CD4-positive, alpha-beta T cell treated with Interleukin-17A for 4 hours (primary cell): ENCODE data around the gene S100PBP.

Experiments
- DNase-seq: peaks from one replicate; pipeline ENCODE4 v3.0.0-alpha.2; 2020; ENCODE audit warnings: mixed read lengths

Gene S100PBP

DNA sequence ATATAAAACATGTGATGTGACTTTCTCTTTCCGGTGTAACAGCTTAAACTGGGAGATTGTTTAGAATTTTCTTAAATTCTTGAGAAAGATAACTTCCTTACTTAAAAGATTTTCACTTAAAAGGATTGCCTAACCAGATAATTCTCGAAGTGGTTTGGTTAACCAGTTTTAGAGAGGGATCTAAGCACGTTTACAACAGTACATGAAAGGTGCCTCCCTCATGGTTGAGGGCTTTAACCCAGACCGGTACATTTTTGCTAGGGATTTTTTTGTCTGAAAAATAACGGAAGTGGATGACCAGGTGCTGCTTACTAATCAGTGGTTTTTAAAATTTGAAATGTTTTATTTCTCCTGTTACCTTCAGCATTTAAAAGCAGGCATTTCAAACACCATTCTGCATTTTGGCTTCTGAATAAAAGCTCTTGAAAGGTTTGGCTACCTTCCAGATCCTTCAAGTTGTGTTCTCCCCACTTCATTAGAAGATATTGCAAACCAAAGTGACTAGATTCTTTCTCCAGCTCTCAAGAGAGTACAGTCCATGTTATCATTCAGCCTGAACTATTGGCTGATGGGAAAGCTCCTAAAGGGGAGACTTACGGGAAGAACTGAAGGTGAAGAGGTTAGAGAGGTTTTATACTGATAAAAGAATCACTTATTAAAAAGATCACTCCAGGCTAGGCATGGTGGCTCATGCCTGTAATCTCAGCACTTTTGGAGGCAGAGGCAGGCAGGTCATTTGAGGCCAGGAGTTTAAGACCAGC is 12.8 kb downstream of the S100PBP start:
- no peak for DNase-seq

DNA sequence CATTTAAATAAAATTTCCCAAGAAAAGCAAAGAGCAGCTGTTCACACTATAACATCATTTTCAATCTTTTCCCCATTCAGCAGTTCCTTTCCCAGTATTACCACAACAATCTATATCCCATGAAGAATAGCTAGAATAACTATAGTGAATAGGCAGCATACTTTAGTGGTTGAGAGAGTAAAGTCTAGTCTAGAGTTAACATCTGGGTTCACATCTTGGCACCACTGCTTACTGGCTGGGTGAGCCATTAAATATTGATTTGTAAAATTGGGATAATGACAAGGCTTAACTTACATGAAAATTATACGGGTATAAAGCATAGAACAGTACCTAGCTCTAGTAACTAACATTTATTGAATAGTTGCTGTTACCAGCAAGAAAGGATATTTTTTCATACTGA is 14.4 kb downstream of the S100PBP start:
- no peak for DNase-seq

DNA sequence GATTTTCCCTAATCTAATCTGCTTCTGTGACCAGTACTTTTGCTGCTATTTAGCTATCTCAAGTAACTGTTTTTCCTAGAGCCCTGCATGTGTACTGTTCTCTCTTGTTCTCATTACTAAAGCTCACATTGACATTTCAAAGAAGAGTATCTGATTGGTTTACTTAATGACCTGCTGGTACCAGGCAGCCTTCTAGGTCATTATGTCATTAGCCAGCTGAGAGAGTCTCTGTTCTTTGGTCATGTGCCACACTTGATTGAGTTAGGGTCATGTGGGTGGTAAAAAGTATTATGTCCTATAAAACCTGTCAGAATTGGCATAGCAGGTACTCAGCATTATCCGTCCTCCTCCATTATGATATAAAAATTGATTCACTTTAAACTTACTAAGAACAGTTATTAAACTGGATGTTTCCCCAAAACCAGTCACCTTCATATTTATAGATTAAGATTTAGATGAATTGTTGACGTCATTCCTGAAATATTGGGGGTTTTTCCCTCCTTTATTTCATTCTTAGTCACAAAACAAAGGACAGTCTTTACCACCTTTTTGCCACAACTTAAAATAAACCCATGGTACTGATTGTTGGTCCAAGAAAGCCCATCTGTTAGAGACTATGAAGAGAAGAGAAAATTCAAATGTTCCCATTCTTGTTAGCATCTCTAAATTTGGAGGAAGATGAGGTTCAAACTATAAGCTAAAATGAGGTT is 31.1 kb downstream of the S100PBP start:
- no peak for DNase-seq

DNA sequence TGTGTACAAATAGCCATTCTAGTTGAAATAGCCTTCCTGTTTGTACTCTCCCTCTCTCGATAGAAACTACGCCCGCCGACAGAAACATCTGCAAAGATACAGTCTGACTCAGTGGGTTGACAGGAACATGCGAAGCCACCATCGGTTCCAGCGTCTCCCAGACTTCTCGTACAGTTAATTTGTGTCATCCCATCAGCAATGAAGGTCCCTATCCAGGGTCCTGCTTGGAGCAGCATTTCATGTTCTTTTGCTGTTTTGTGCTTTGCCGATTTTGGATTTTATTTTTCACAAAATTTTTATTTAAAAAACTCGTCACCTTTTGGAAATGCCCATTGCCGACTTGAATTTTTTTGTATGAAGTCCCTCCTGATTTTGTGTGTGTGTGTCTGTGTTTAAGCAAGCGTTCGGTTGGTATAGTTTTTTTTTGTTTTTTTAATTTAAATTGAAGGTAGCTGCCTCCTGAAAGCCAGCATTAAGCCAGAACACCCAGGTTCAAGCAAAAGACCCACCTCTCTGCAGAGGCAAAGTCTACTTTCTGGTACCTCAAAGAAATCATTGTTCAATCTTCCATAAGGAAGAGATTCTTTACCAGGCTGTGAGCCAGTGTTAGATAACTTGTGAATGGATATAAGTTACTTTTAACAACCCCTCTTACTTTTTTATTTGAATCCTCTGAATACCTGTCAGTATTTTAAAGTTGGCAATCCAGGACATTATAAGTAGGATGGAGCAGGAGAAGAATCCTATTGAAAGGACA is 38.6 kb downstream of the S100PBP start:
- no peak for DNase-seq

DNA sequence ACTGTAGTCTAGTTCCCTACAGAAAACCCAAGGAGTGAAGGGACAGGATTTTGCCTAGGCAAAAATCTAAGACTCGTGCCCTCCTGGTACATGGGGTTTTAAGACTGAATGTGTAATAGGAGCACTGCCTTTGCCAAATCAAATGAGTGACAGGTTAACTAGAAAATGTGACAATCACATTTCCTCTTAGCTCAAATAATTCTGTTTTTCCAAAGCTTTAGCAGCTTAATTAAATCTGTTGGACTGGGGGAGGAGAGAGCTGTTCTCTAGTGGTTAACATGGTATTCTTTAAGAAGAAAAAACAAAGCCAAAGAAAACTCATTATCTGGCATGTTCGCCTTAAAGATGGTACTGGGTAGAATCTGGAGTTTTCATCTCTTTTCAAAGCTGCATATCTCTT is 40.7 kb downstream of the S100PBP start:
- no peak for DNase-seq

DNA sequence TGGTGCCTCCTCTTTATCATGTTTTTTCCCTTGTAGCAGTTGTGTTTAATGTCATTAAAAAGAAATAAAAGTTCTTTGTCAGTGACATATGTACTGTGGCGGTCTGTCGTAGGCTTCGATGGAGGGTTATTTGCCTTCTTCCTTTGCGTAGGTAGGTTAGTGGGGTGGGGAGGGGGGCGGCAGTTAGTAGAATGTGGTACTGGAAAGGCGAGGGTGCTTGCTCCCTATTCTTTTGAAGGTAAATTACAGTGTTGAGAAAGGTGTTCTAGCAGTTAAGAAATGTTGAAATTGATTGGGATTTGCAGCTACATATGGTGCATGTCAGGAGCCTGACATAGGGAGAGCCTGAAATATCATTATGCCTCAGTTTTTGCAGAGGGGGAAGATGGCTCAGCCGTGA is 41.3 kb downstream of the S100PBP start:
- no peak for DNase-seq

DNA sequence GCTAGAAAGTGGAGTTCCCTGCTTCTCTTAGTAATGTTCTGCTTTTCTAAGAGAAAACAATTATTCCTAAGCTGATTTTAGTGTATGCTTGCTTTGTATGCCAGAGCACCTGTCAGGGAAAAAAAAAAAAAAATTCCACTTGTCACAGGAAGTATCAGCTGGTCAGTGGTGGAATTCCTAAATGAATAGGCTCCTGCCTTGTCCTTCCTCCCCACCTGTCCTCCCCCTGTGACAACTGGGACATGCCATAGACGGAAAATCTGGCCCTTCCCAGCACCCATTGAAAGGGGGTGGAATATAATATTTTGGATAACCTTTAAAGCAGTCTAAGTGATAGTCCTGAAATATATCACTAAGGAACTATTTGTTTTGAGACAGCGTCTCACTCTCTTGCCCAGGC is 42.5 kb downstream of the S100PBP start:
- no peak for DNase-seq

DNA sequence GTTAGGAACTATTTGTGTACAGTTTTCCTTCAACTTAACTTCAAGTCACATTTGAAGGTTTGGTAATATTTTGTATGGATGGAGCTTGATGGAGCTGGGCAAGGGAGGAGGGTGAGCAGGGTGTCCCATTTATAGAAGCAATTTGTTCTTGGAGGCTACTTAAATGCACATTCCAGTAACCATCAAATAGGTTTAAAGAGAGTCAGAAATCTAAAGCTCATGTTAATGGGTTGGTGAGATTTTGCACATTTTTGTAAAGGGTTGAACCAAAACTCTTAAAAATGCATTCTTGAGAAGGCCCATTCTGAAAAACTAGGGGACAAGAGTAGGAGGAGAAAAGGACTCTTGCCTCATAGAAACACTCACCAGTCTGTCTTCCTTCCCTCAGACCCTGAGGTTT is 43.1 kb downstream of the S100PBP start:
- DNase-seq, result no peak

DNA sequence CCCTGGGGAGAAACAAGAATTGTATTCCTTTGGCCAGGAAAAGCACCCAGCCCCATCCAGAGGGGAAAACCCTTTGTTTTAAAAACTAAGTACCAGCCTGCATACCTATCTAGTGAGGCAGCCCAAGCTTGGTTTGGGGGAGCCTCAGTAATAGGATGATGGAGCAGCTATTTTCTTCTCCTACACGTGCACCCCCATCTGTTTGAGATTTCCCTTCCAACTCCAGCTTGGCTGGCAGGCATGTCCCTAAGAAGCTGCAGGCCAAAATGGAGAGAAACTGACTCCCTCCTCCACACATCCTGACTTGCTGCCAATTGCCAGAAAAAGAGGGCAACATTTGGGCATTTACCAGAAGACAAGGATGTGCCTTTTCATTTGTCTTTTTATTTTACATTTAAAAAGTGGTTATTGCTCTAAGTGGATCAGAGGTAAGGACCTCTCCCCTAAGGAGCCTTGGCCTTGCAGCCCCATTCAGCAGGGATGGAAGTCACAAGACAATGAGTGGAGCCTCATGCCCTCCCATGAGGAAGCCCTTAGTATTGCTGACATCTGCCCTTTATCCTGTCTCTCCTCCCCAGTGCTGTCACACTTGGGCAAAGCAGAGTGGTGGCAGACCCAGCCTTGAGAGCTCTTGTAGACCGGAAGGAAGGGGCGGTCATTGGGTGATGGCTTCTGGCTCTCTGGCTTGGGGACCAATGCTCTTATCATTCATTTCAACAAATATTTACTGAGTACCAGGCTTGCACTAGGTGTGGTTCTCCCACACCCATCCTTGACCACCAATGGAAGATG is 44.6 kb downstream of the S100PBP start:
- DNase-seq, result no peak

DNA sequence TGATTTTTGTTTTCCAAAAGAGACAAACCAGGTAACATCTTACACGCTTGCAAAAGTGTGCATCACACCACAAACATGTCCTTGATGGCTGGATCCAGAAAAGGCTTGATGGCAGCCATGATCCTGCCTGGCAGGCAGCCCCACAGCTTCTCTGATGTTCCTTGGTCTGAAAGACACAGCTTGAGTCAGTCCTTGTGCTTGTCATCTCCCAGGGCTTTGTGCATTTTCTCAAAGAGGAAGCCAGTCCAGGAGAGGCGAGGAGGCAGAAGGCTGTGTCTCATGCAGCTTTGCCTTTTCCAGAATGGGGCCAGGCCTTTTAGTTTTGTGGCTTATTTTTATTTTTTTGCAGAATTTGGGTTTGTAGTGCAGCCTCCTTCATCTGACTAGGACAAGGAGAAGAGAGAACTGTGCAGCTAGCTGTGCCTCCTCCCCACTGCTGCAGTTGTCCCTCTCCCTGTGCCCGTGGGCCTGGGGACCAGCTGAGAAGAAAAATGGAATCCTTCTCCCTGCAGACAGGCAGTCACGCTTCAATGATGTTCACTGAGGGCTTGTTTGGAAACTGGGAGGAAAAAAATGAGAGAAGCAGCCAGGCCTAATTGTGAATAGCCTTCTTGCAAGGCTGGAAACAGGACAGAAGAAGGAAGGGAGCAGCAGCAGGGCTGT is 45.9 kb downstream of the S100PBP start:
- DNase-seq, result no peak

DNA sequence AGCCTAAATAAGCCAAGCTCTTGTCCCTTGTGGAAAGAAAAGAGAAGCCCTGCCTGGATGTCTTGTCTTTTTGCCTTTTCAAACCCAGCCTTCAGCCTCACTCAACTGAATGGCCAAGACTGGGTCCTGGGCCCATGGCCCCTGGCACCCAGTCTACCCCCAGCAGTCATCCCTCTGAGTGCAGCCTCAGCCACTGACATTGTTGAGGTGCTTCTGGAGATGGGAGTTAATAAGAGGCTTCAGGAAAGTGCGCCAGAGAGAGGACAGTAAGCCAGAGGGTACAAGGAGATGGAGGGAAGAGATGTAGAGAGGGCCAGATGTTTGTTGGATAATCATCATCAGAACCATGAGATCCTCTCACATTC is 46.4 kb downstream of the S100PBP start:
- DNase-seq, result no peak

DNA sequence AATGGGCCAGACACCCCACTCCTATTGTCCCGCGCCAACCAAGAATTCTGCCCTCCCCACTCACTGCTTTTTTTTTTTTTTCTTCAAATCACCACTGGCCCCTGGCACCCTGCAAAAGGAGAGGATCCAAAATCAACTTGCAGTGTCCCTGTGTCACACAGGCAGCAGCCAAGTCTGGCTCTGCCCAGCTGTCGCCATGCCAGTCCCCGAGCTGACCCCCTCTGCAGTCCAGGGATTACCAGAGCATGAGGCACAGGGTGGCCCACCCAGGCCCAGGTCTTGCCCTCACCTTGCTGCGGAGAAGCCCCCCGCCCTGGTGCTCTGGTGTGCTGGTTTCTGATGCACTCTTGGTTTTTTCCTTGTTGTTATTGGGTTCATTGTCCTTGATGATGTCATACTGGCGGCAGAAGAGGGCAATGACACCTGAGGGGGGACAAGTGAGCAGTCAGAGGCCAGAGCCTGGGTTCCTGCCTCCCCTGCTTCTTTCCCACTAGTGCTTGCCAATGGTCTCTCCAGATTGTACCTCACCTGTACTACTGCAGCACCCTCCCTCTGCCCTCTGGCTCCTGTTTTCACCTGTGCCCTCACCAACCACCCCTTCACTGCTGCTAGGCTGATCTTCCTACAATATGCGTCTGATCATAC is 47.0 kb downstream of the S100PBP start:
- no peak for DNase-seq

DNA sequence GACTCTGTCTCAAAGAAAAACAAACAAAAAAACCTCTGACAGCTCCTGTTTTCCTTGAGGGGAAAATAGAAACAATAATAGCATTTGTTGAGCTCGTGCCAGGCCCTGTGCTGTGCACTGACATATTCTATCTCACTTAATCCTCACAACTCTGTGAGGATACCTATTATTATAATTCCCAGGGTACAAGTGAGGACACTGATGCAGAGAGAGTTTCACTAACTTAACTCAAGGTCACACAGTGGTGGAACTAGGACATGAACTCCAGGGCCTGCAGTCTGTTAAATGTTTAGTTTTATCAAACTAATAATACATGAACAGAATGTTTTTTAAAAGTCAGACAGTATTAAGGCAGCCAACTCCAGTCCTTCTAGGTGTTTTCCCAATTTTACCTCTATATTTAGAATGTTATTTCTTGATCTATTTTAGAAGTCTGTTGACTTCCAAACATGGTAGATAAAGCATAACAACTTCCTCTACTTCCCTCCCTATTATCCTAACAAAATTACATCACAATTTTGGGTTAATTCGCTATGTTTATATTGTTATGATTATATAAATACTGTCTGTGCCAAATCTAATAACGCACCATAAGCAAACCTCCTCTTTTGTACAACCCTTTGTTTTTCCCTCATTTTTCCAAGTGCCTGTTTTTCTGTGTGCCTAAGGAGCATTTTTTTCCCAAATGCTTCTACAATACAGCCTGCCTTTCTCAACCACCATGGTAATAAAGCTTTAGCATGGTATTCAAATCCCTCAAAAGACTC is 48.4 kb downstream of the S100PBP start:
- no peak for DNase-seq

DNA sequence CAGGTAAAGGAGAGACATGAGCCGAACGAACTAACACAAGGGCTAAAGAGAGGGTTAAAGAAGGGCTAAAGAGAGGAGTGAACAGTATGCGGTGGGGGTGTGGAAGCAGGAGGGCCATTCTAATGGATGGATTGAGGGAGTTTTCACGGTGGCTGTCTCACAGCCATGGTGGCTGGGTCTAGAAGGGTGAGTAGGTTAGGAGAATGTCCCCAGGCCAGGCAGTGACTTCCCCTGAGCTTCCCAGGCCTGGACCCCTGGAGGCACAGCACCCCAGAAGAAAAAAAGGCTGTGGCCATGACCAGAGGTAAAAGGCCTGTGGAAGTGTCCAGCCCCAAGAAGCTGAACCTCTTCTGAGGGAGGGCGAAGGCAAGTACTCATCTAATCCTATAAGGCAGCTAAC is 49.7 kb downstream of the S100PBP start:
- DNase-seq, result no peak

DNA sequence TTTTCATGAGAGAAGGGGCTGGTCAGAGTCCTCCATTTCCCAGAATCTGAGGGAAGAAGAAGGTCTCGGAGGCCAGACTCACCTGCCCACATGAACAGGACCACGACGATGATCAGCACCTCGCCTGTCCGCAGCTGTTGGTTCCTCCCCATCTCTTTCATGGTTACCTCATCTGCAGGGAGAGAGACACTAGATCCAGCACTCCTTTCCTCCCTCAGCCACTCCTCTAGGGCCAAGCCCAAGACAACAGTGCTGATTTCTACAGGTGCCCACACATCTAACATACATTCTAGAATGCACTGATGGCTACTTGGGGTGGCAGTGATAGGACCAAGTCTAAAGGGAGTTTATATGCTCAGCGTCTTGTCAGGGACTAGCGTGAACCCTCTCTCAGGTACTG is 50.2 kb downstream of the S100PBP start:
- no peak for DNase-seq

DNA sequence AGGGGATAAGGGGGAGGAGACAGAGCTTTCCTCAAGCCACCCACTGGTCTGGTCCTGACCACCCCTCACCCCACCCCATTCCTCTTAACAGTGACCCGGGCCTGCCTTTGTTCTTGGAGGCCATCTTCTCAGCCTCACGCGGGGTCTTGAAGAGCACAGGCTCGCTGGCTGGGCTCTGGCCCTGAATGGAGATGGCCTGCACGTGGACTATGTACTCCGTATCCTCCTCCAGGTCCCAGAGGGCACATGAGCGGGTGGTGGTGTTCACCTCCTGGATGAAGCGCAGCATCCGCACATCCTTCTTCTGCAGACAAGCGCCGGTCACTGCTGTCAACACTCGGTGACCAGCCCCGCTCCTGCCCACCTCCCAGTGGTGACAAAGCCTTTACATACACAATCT is 50.6 kb downstream of the S100PBP start:
- no peak for DNase-seq

DNA sequence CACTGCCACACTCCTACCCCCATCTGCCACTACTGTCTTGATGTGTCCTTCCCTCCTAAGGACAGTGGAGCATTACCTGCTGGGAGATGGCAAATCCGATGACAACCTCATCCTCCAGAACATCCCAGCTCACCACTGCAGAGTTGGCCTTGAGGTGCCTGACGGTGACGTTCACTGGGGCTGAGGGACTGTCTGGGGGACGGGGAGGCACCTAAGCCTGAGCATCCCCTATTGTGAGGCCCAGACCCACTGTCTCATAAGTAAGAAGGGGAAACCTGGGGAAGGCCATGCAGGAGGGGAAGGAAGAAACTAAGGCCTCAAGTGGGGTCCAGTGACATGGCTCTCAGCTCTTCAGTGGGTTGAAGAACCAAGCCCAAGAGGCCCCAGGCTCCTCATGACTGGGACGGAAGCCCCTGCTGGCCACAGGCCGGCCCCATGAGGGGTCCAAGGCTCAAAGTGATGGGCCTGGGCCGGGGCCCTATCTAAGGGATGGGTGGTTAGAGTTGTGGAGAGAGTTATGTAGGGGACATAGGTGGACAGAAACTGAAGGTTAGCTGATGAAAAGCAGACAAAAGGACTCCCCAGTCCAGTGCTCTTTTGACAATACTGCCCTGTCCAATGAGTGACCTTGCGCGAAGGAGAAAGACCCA is 51.5 kb downstream of the S100PBP start:
- DNase-seq, result no peak

DNA sequence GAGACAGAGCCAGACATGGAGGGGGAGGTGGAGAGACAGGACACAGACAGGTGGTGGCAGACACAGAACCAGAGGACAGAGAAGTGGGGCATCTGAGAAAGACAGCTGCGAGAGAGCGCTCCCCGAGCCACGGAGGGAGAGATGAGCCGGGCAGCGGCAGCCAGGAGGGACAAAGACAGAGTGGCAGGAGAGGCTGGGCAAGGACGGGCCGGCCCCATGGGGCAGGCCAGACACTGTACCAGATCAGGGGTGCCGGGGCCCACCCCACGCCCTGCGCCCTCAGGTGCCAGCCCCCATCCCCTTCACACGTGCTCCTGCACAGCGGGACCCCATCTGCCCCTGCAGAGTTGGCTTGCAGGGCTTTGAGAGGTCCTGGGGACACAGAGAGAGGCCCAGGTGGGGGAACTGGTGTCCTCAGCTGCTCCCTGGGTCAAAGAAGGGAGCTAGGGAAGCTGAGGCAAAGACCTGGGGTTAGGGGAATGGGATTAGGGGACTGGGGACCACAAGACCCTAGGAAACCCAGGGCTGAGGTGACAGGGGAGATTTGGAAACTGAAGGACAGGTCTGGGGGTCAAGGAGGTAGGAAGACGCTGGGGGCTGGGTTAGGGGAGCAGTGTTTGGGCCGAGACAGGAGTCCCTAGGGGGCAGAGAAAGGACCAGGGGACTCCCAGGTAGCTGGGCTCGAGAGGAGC is 52.6 kb downstream of the S100PBP start:
- no peak for DNase-seq

DNA sequence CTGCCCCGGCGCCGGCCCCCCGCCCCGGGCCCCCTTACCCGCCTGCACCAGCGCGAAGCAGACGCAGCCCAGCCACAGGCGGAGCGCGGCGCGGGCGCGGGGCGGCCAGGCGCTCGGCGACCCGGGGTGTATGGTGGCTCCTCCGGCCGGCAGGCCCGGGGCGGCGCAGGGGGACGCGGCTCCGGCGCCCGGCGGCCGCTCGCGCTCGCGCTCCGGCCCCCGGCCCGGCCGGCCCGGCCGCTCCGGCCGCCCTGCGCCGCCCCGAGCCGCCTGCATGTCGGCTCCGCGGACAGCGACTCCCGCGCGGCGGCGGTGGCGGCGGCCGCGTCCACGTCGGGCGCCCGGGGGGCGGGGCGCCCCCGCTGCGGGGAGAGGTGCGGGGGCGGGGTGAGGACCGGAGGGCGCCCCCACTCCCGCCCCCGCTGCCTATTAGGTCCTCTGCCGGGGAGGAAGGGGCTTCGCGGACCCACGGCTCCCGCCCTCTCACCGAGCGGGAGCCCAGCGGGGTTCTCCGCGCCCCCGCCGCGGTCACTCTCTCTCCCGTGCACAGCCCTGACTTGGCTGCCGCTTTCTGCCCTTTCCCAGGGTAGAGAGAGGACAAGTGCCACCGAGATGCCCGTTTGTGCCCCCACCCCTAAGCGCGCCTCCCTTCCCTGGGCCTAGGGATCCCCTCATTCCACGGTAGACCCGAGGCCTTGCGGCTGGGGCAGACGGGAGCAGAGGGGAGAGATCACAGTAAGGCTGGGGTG is 53.3 kb downstream of the S100PBP start, which contains the start of gene FNDC5:
FNDC5 (minus strand) TSS at position 298 of the 749 bp plus-strand sequence.
- no peak for DNase-seq
